ENCODE data around the gene CATSPER1.

CATSPER1 gene

GRCh38 chr11:65967329-65967934 is 58.8 kb downstream of the CATSPER1 start:
- no peak for DNase-seq
